Neuronal stem cell (in vitro differentiated cells): ENCODE measurements around the gene DRAM1.
"Not testable (repeated sequence)": the region's sequence is repeated elsewhere in the genome, so short reads cannot be mapped to it uniquely, and the experiment has no call there.

Experiments
- DNase-seq: peaks from one replicate; pipeline ENCODE4 v3.0.0-alpha.2; 2013; ENCODE audit warnings: low spot score
- H2AFZ ChIP-seq: one replicate; pipeline ENCODE4 v1.6.1; 2013; ENCODE audit warnings: mild to moderate bottlenecking, low read length, inconsistent platforms
- H2AK5ac ChIP-seq: 2 replicates; pipeline ENCODE4 v1.6.1; 2013; ENCODE audit warnings: low read depth, mild to moderate bottlenecking, inconsistent platforms, low read length, moderate library complexity, mixed read lengths
- H2BK120ac ChIP-seq: 2 replicates; pipeline ENCODE4 v1.6.1; 2013; ENCODE audit warnings: low read depth, mild to moderate bottlenecking, inconsistent platforms, low read length, moderate library complexity, mixed read lengths
- H2BK12ac ChIP-seq: one replicate; pipeline ENCODE4 v1.6.1; 2013; ENCODE audit warnings: low read length, inconsistent platforms
- H2BK15ac ChIP-seq: 2 replicates; pipeline ENCODE4 v1.6.1; 2013; ENCODE audit warnings: mild to moderate bottlenecking, low read length, inconsistent platforms, mixed read lengths
- H2BK5ac ChIP-seq: one replicate; pipeline ENCODE4 v1.6.1; 2013; ENCODE audit warnings: inconsistent platforms, mild to moderate bottlenecking, low read length, moderate library complexity
- H3K14ac ChIP-seq: one replicate; pipeline ENCODE4 v1.6.1; 2013; ENCODE audit warnings: low read length, inconsistent platforms
- H3K18ac ChIP-seq: 2 replicates; pipeline ENCODE4 v1.6.1; 2013; ENCODE audit warnings: low read length, inconsistent platforms
- H3K23ac ChIP-seq: 2 replicates; pipeline ENCODE4 v1.6.1; 2013; ENCODE audit warnings: low read depth, mild to moderate bottlenecking, mixed read lengths, low read length, inconsistent platforms; ENCODE audit not compliant: poor library complexity
- H3K27ac ChIP-seq: replicated peaks from 3 replicates; pipeline ENCODE4 v1.5.1; 2013; ENCODE audit warnings: low read length, inconsistent platforms
- H3K27me3 ChIP-seq, 3 experiments: 2 replicates each; pipeline ENCODE4 v1.6.1; 2013; ENCODE audit warnings: low read length in 3 of 3, mild to moderate bottlenecking in 2 of 3, inconsistent platforms in 1 of 3, low read depth in 1 of 3, mixed read lengths in 1 of 3, moderate library complexity in 1 of 3; ENCODE audit not compliant: control insufficient read depth in 3 of 3, insufficient read depth in 3 of 3
- H3K36me3 ChIP-seq, 2 donors: replicated peaks in 1 of 2; 2 replicates each; pipeline ENCODE4 v1.6.1; 2013; ENCODE audit warnings: low read length in 2 of 2; ENCODE audit not compliant: control insufficient read depth in 2 of 2, insufficient read depth in 2 of 2
- H3K4ac ChIP-seq: 2 replicates; pipeline ENCODE4 v1.6.1; 2013; ENCODE audit warnings: inconsistent platforms, mild to moderate bottlenecking, low read length, moderate library complexity
- H3K4me1 ChIP-seq, 2 donors: 1 replicate in 1 of 2; 2 replicates in 1 of 2; pipeline ENCODE4 v1.6.1; 2013; ENCODE audit warnings: low read length in 2 of 2, low read depth in 1 of 2; ENCODE audit not compliant: control insufficient read depth in 2 of 2, insufficient read depth in 1 of 2
- H3K4me2 ChIP-seq: one replicate; pipeline ENCODE4 v1.6.1; 2013; ENCODE audit warnings: mild to moderate bottlenecking, low read length, inconsistent platforms; ENCODE audit not compliant: insufficient read depth, poor library complexity, severe bottlenecking
- H3K4me3 ChIP-seq, 2 donors: 2 replicates each; pipeline ENCODE4 v1.5.1; 2013; ENCODE audit warnings: low read length in 2 of 2, mild to moderate bottlenecking in 2 of 2, inconsistent platforms in 1 of 2, moderate library complexity in 1 of 2
- H3K79me1 ChIP-seq: one replicate; pipeline ENCODE4 v1.6.1; 2013; ENCODE audit warnings: low read depth, mild to moderate bottlenecking, inconsistent platforms, low read length, moderate library complexity
- H3K9ac ChIP-seq: one replicate; pipeline ENCODE4 v1.6.1; 2013; ENCODE audit warnings: mild to moderate bottlenecking, low read depth, low read length, inconsistent platforms; ENCODE audit not compliant: poor library complexity
- H3K9me3 ChIP-seq, 2 donors: replicated peaks in 1 of 2; 2 replicates each; pipeline versions ENCODE3 to v1.6.1; 2013; ENCODE audit warnings: low read length in 2 of 2, mild to moderate bottlenecking in 2 of 2, inconsistent platforms in 1 of 2, low read depth in 1 of 2, mixed read lengths in 1 of 2, moderate library complexity in 1 of 2; ENCODE audit not compliant: control insufficient read depth in 2 of 2, insufficient read depth in 1 of 2
- H4K8ac ChIP-seq: one replicate; pipeline ENCODE4 v1.6.1; 2013; ENCODE audit warnings: low read depth, mild to moderate bottlenecking, inconsistent platforms, low read length, moderate library complexity
- H4K91ac ChIP-seq: one replicate; pipeline ENCODE4 v1.6.1; 2013; ENCODE audit warnings: low read length, low read depth, mild to moderate bottlenecking, inconsistent platforms; ENCODE audit not compliant: poor library complexity
- WGBS, 2 donors: extraction: QIAGEN DNeasy Blood & Tissue Kit; methylation state at CpG; one replicate each; pipeline ENCODE4 v1.1.7; 2013; ENCODE audit warnings: missing lambda C conversion rate in 2 of 2, mixed read lengths in 1 of 2; ENCODE audit not compliant: insufficient read length in 2 of 2, insufficient replicate concordance in 1 of 2; ENCODE audit errors: extremely low coverage in 2 of 2; 5-methylcytosine and 5-hydroxymethylcytosine counted together

Gene DRAM1

DNA sequence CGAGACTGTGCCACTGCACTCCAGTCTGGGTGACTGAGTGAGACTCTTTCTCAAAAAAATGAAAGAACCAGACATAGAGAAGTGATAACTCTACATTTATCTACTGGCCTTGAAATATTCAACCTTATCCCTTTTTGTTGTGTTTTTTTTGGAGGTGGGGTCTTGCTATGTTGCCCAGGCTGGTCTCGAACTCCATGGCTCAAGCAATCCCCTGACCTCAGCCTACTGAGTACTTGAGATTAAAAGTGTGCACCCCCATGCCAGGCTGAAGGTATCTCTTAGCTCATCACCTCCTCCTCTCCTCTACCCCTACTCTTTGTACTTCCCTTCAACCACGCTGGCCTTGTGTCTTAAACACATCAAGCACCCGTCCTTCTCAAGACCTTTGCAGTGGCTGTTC, 3.8 kb downstream of the DRAM1 start:
- no peak overlapping the region for H4K91ac ChIP-seq
- H2AFZ ChIP-seq, result no peak overlapping the region
- no peak overlapping the region for H3K14ac ChIP-seq
- H2BK120ac ChIP-seq, result no peak overlapping the region
- no CpG with 5 or more reads among the region's 4 CpGs for WGBS, 2 donors
- peaks cover 0 to 3% of the 10 kb centered on the region in 2 donors for H3K4me1 ChIP-seq
- peaks cover 0 to 2% of the 10 kb centered on the region in 2 donors for H3K9me3 ChIP-seq
- no peak overlapping the region for H4K8ac ChIP-seq
- H3K27ac ChIP-seq, result no peak overlapping the region
- H3K18ac ChIP-seq, result no peak overlapping the region
- no peak overlapping the region for H3K4me3 ChIP-seq
- no peaks in the 10 kb centered on the region for H3K36me3 ChIP-seq
- H3K4ac ChIP-seq, result no peak overlapping the region
- no peak overlapping the region for H3K4me2 ChIP-seq
- H3K9ac ChIP-seq, result no peak overlapping the region
- H3K79me1 ChIP-seq, result no peaks in the 10 kb centered on the region
- H3K23ac ChIP-seq, result no peak overlapping the region
- no peak overlapping the region for H2BK5ac ChIP-seq
- H2AK5ac ChIP-seq, result no peak overlapping the region
- H2BK12ac ChIP-seq, result no peak overlapping the region
- DNase-seq, result no peak
- H3K27me3 ChIP-seq, result peaks cover 0 to 9% (median 5%) of the 10 kb centered on the region in 3 experiments
- no peak overlapping the region for H2BK15ac ChIP-seq

DNA sequence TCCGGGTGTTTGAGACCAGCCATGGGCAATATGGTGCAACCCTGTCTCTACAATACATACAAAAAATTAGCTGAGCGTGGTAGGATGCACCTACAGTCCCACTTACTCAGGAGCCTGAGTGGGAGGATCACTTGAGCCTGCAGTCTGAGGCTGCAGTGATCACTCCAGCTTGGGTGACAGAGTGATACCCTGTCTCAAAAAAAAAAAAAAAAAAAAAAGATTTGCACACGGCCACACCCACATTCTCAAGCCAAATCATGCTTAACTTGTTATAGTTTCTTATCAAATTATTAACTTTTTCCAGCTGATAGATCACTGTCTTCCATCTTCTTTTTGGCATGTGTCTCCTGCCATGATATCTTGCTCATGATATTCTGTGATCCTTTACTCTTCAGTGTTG, 6.8 kb downstream of the DRAM1 start:
- H2BK12ac ChIP-seq, result no peak overlapping the region
- H3K27ac ChIP-seq, result no peak overlapping the region
- no peaks in the 10 kb centered on the region for H3K4me1 ChIP-seq
- no peak overlapping the region for H3K18ac ChIP-seq
- H4K8ac ChIP-seq, result no peak overlapping the region
- peaks cover 0 to 2% of the 10 kb centered on the region in 2 donors for H3K9me3 ChIP-seq
- H3K9ac ChIP-seq, result no peak overlapping the region
- H2BK5ac ChIP-seq, result no peak overlapping the region
- no peak overlapping the region for H3K4me2 ChIP-seq
- H2BK120ac ChIP-seq, result no peak overlapping the region
- no peaks in the 10 kb centered on the region for H3K79me1 ChIP-seq
- no peak overlapping the region for H2AK5ac ChIP-seq
- H3K27me3 ChIP-seq, result no peaks in the 10 kb centered on the region
- no CpG with 5 or more reads among the region's 3 CpGs for WGBS, 2 donors
- no peak overlapping the region for H3K23ac ChIP-seq
- no peak overlapping the region for H4K91ac ChIP-seq
- no peak overlapping the region for H2BK15ac ChIP-seq
- no peak overlapping the region for H3K4me3 ChIP-seq
- H3K14ac ChIP-seq, result no peak overlapping the region
- H2AFZ ChIP-seq, result no peak overlapping the region
- DNase-seq, result no peak
- no peaks in the 10 kb centered on the region for H3K36me3 ChIP-seq
- H3K4ac ChIP-seq, result no peak overlapping the region

DNA sequence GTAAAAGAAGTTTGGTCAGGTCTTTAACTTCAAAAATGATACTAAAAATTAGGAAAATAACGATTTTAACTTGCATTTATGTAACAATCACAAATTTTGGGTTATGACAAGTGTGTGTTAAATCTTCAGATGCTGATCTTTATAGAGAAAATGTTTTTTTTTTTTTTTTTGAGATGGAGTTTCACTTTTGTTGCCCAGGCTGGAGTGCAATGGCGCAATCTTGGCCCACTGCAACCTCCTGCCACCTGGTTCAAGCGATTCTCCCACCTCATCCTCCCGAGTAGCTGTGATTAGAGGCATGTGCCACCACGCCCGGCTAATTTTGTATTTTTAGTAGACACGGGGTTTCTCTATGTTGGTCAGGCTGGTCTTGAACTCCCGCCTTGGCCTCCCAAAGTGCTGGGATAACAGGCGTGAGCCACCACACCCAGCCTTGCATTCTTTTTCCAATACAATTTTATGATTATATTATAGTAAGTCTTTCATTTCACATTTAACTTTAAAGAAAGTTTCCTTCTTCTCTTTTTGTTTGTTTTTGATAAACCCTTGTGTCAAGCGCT, 7.5 kb downstream of the DRAM1 start:
- not testable (repeated sequence) for DNase-seq, H3K9ac ChIP-seq, H4K8ac ChIP-seq, H3K9me3 ChIP-seq, H3K4ac ChIP-seq, H2AFZ ChIP-seq, H2BK120ac ChIP-seq, H2BK5ac ChIP-seq, H3K4me3 ChIP-seq, H4K91ac ChIP-seq, H2BK15ac ChIP-seq, H3K18ac ChIP-seq, H3K23ac ChIP-seq, H3K14ac ChIP-seq, H3K4me2 ChIP-seq, H3K36me3 ChIP-seq, H3K79me1 ChIP-seq, H3K4me1 ChIP-seq, H3K27ac ChIP-seq, H2BK12ac ChIP-seq, H2AK5ac ChIP-seq, H3K27me3 ChIP-seq
- no CpG with 5 or more reads among the region's 10 CpGs for WGBS, 2 donors

DNA sequence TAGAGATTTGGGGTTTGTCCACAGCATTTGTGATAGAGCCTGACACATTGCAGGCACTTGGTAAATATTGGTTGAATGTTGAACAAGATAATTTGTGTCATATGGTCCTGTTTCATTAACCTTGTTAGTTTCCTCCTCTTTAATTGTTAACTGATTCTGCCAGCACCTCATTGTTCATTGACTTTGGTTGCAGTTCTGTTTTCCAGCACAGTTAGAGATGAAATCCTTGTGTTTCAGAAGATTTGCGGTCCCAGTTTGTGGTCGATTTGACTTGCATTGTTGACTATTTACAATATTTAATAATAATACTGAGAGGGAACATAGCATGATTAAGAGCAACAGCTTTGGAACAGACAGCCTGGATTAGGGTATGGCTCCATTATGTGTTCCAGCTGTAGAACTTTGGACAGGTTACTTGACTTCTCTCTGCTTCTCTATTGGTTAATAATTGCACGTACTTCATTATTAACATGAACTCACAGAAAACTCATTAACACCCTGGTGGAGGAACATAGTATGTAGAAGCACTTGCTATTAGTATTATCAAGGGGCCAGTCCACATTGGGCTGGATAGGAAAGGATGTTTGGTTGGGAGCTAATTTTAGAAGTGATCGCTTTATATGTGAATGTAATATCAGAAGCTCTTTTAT, 8.7 kb downstream of the DRAM1 start:
- no peak overlapping the region for H2BK120ac ChIP-seq

More for the DNA sequence above, 8.7 kb downstream of the DRAM1 start:
- Histone ChIP-seq H2BK5ac (no peak overlapping the region), H2BK15ac (no peak overlapping the region), H4K8ac (no peak overlapping the region), H3K14ac (no peak overlapping the region), H3K18ac (no peak overlapping the region), H3K4ac (no peak overlapping the region), H3K27me3 (no peaks in the 10 kb centered on the region), H3K23ac (no peak overlapping the region), H3K36me3 (no peaks in the 10 kb centered on the region), H2AK5ac (no peak overlapping the region), H3K9ac (no peak overlapping the region), H2BK12ac (no peak overlapping the region), H3K4me1 (no peaks in the 10 kb centered on the region), H3K27ac (no peak overlapping the region), H3K4me3 (no peak overlapping the region), H2AFZ (no peak overlapping the region), H3K4me2 (no peak overlapping the region), H3K9me3 (peaks cover 0 to 2% of the 10 kb centered on the region in 2 donors), H3K79me1 (no peaks in the 10 kb centered on the region), H4K91ac (no peak overlapping the region)
- no CpG with 5 or more reads among the region's 4 CpGs for WGBS, 2 donors
- no peak for DNase-seq
